A549 (cell line): Measurements from ENCODE around the gene PPAT. TPM values are rescaled to one million over a fixed set of nuclear protein-coding genes. Genes with fewer than 3 reads are reported as not detected.

ENCODE experiments used
- ATAC-seq, 2 experiments: fragments of 200-7000 bp in 1 of 2; fragments of >200 bp in 1 of 2; cut with Nextera tagmentation in 1 of 2; cut with Tn5 transposase in 1 of 2; 3 replicates each; pipeline versions ENCODE4 v1.8.0 to v1.9.1; 2018 to 2020; ENCODE audit warnings: mild to moderate bottlenecking in 1 of 2, moderate library complexity in 1 of 2
- CTCF ChIA-PET: fragments of 300-600 bp; sonication (Branson Sonifier 250); formaldehyde crosslinking; extraction: SDS; loops from one replicate; lab custom pipeline; 2021; ENCODE audit warnings: antibody characterized with exemption, inconsistent platforms; lab: Yijun Ruan, JAX
- POLR2A ChIA-PET: fragments of 350-600 bp; formaldehyde crosslinking; extraction: SDS; loops from one replicate; lab custom pipeline; 2021; ENCODE audit warnings: antibody characterized with exemption, inconsistent platforms; lab: Yijun Ruan, JAX
- DNase-seq, 2 experiments: peaks; one replicate each; pipeline versions ENCODE4 v3.0.0 to v3.0.0-alpha.2; 2011 to 2016; ENCODE audit warnings: low read depth in 1 of 2, low spot score in 1 of 2
- FAIRE-seq: peaks from 2 replicates; lab custom pipeline; 2011; peaks lifted over from hg19 to GRCh38; lab: Jason Lieb, UNC
- H3K27ac ChIP-seq, 2 experiments: fragments of >200 bp; sonication (Bioruptor Twin); formaldehyde crosslinking; 3 replicates each; pipeline ENCODE4 v1.5.1; 2016 to 2017
- H3K4me1 ChIP-seq: fragments of >200 bp; sonication (Bioruptor Twin); formaldehyde crosslinking; 3 replicates; pipeline ENCODE4 v1.6.1; 2016
- H3K4me2 ChIP-seq: fragments of >200 bp; sonication (Bioruptor Twin); formaldehyde crosslinking; 3 replicates; pipeline ENCODE4 v1.6.1; 2016
- H3K4me3 ChIP-seq: fragments of >200 bp; sonication (Bioruptor Twin); formaldehyde crosslinking; 3 replicates; pipeline ENCODE4 v1.5.1; 2016
- H3K9me3 ChIP-seq: fragments of >200 bp; sonication (Bioruptor Twin); formaldehyde crosslinking; 3 replicates; pipeline ENCODE4 v1.6.1; 2016
- BHLHE40 ChIP-seq: IDR thresholded peaks from 2 replicates; pipeline ENCODE4 v1.6.1; 2012; ENCODE audit warnings: low read depth, low read length, inconsistent platforms
- CBX8 ChIP-seq: fragments of 200-600 bp; sonication (generic); IDR thresholded peaks from 2 replicates; pipeline ENCODE4 v1.6.1; 2016
- CHD2 ChIP-seq: fragments of 150-350 bp; IDR thresholded peaks from 2 replicates; pipeline ENCODE4 v1.6.1; 2014; ENCODE audit warnings: low read length; ENCODE audit not compliant: partially characterized antibody
- CHD4 ChIP-seq: fragments of 200-600 bp; sonication (generic); IDR thresholded peaks from 2 replicates; pipeline ENCODE4 v1.6.1; 2016; ENCODE audit warnings: antibody characterized with exemption, mild to moderate bottlenecking, borderline replicate concordance
- EP300 ChIP-seq, 2 experiments: fragments of >200 bp; sonication (Bioruptor Twin); formaldehyde crosslinking; IDR thresholded peaks; 2 replicates in 1 of 2; 3 replicates in 1 of 2; pipeline ENCODE4 v1.6.1; 2016 to 2017
- FOXS1 ChIP-seq: fragments of 250-450 bp; sonication (Bioruptor Pico); IDR thresholded peaks from 2 replicates; pipeline ENCODE4 v1.5.0; 2020; ENCODE audit warnings: mild to moderate bottlenecking, moderate library complexity
- GATA3 ChIP-seq: IDR thresholded peaks from 2 replicates; pipeline ENCODE4 v1.6.1; 2012; ENCODE audit warnings: borderline replicate concordance
- HDAC2 ChIP-seq: fragments of 200-600 bp; sonication (generic); IDR thresholded peaks from 2 replicates; pipeline ENCODE4 v1.6.1; 2016
- HOXB5 ChIP-seq: fragments of 250-450 bp; sonication (Bioruptor Pico); IDR thresholded peaks from 2 replicates; pipeline ENCODE4 v1.5.0; 2020; ENCODE audit warnings: mild to moderate bottlenecking, moderate library complexity
- JUNB ChIP-seq: fragments of >200 bp; sonication (Bioruptor Twin); formaldehyde crosslinking; IDR thresholded peaks from 2 replicates; pipeline ENCODE4 v1.6.1; 2016
- KDM1A ChIP-seq: fragments of 200-600 bp; sonication (generic); IDR thresholded peaks from 2 replicates; pipeline ENCODE4 v1.6.1; 2016; ENCODE audit warnings: low read depth, mild to moderate bottlenecking
- KDM5A ChIP-seq: fragments of 200-600 bp; sonication (generic); IDR thresholded peaks from 2 replicates; pipeline ENCODE4 v1.6.1; 2016; ENCODE audit warnings: antibody characterized with exemption, mild to moderate bottlenecking
- MYC ChIP-seq: IDR thresholded peaks from 2 replicates; pipeline ENCODE4 v1.6.1; 2012; ENCODE audit warnings: mild to moderate bottlenecking, inconsistent platforms, low read length, improper control_type of control experiment, borderline replicate concordance
- NFE2L2 ChIP-seq: fragments of 150-350 bp; conservative IDR thresholded peaks from 2 replicates; pipeline ENCODE4 v1.6.1; 2014; ENCODE audit warnings: low read length
- NPAS2 ChIP-seq: fragments of 250-450 bp; sonication (Bioruptor Pico); IDR thresholded peaks from 2 replicates; pipeline ENCODE4 v1.8.0; 2022; ENCODE audit warnings: mild to moderate bottlenecking, moderate library complexity, borderline replicate concordance
- POLR2AphosphoS2 ChIP-seq: conservative IDR thresholded peaks from 2 replicates; pipeline ENCODE4 v1.6.1; 2012; ENCODE audit warnings: low read length, improper control_type of control experiment, inconsistent platforms
- RAD21 ChIP-seq, 2 experiments: fragments of >200 bp in 1 of 2; sonication (Bioruptor Twin) in 1 of 2; formaldehyde crosslinking in 1 of 2; IDR thresholded peaks in 1 of 2; conservative IDR thresholded peaks in 1 of 2; 2 replicates in 1 of 2; 3 replicates in 1 of 2; pipeline ENCODE4 v1.6.1; 2012 to 2018; ENCODE audit warnings: inconsistent platforms in 1 of 2
- RARB ChIP-seq: fragments of 250-450 bp; sonication (Bioruptor Pico); IDR thresholded peaks from 2 replicates; pipeline ENCODE4 v1.8.0; 2021; ENCODE audit warnings: mild to moderate bottlenecking, moderate library complexity
- RFX5 ChIP-seq: fragments of 450-650 bp; IDR thresholded peaks from 2 replicates; pipeline ENCODE4 v1.7.1; 2014; ENCODE audit warnings: antibody characterized with exemption, mild to moderate bottlenecking, moderate library complexity
- SMC3 ChIP-seq: fragments of >200 bp; sonication (Bioruptor Twin); formaldehyde crosslinking; IDR thresholded peaks from 3 replicates; pipeline ENCODE4 v1.6.1; 2018; ENCODE audit warnings: inconsistent platforms
- SREBF2 ChIP-seq: fragments of 450-650 bp; IDR thresholded peaks from 2 replicates; pipeline ENCODE4 v1.6.1; 2014; ENCODE audit warnings: mild to moderate bottlenecking, moderate library complexity
- TFCP2L1 ChIP-seq: fragments of 250-450 bp; sonication (Bioruptor Pico); IDR thresholded peaks from 2 replicates; pipeline ENCODE4 v1.5.0; 2021; ENCODE audit warnings: mild to moderate bottlenecking
- TP53 ChIP-seq: fragments of 250-450 bp; sonication (Bioruptor Pico); IDR thresholded peaks from 2 replicates; pipeline ENCODE4 v1.5.0; 2021; ENCODE audit warnings: mild to moderate bottlenecking, moderate library complexity
- ZNF302 ChIP-seq: fragments of 250-450 bp; sonication (Bioruptor Pico); IDR thresholded peaks from 2 replicates; pipeline ENCODE4 v1.9.0; 2021; ENCODE audit warnings: inconsistent platforms, mild to moderate bottlenecking, moderate library complexity
- ZSCAN20 ChIP-seq: fragments of 250-450 bp; sonication (Bioruptor Pico); IDR thresholded peaks from 2 replicates; pipeline ENCODE4 v1.8.0; 2022; ENCODE audit warnings: mild to moderate bottlenecking, moderate library complexity
- WGBS: methylation state at CpG from one replicate; pipeline ENCODE4 v1.1.6; 2017; ENCODE audit errors: missing lambda C conversion rate; 5-methylcytosine and 5-hydroxymethylcytosine counted together
- polyA plus RNA-seq, 4 experiments: library from polyadenylated mRNA; depleted of rRNA in 3 of 4; stranded (reverse); fragments of >200 nt; fragmentation: RNase III in 1 of 4; extraction: RNeasy Plus Mini Kit Qiagen cat#74134 plus additional on column Dnase treatment in 1 of 4; gene quantifications; 2 replicates in 3 of 4; 3 replicates in 1 of 4; pipeline ENCODE4 v1.2.3, GENCODE V29; 2011 to 2017
- TF ChIP-seq, protein P1 (sequence below): fragments of 250-450 bp; sonication (Bioruptor Pico); IDR thresholded peaks from 2 replicates; pipeline ENCODE4 v1.5.0; 2021; ENCODE audit warnings: mild to moderate bottlenecking, moderate library complexity, borderline replicate concordance
- TF ChIP-seq, protein P2 (sequence below): IDR thresholded peaks from 2 replicates; pipeline ENCODE4 v1.6.1; 2012
- TF ChIP-seq, protein P3 (sequence below): fragments of 200-600 bp; sonication (generic); IDR thresholded peaks from 2 replicates; pipeline ENCODE4 v1.6.1; 2016; ENCODE audit warnings: antibody characterized with exemption, mild to moderate bottlenecking, moderate library complexity
- TF ChIP-seq, protein P4 (sequence below): fragments of 150-350 bp; IDR thresholded peaks from 2 replicates; pipeline ENCODE4 v1.6.1; 2014; ENCODE audit warnings: low read depth, mild to moderate bottlenecking, low read length
- TF ChIP-seq, protein P5 (sequence below): fragments of >200 bp; sonication (Bioruptor Twin); formaldehyde crosslinking; IDR thresholded peaks from 2 replicates; pipeline ENCODE4 v1.6.1; 2016

PPAT gene
- polyA plus RNA-seq, 2 of the 4 experiments (the other 2 are of a cell fraction): 22.8 to 26.7 TPM

DNA sequence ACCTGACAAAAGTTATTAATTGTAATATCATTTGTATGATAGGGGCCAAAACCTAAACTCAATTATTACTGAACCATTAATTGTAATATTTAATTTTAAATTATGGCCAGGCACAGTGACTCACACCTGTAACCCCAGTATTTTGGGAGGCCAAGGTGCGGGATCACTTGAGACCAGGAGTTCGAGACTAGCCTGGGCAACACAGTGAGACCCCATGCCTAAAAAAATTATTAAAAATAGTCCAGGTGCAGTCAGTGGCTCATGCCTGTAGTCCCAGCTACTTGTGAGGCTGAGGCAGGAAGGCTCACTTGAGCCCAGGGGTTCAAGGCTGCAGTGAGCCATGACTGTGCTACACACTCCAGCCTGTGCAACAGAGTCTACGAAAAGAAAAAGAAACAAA lies 18.0 kb downstream of the PPAT start:
- no peak for FAIRE-seq
- CTCF ChIA-PET: no interaction called here

DNA sequence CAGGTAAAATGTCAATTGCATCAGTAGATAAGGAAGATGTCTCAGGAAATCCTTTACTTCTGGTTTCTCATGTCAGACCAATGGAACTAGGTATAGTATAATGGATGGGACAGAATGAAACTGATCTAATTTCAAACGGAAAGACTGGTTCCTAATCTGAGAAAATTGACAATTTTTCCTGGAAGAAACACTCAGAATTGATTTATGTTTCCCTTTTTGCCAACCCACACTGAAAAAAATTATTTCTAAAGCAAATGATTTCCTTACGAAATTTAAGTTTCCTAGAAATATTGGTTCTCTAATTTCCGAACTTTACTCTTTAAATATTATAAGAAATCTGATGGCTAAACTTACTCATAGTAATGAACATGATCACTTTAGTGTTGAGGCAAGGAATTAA lies 19.1 kb downstream of the PPAT start:
- DNase-seq (no peak), ATAC-seq (no peak), FAIRE-seq (no peak)
- H3K27ac ChIP-seq: no peak overlapping the region
- WGBS: 66% methylated on average over 3 of the region's 3 CpGs
- ChIA-PET POLR2A (no interaction called here), CTCF (interaction anchor here (1.0 to 1.9 kb wide), 2 partner anchors 8 to 128 kb away, joined by 4 to 6 read pairs; no protein-coding TSS in a partner anchor)
- H3K4me3 ChIP-seq: no peak overlapping the region
- H3K4me1 ChIP-seq: peaks cover 11% of the 10 kb centered on the region; the same call in 2 of the 3 replicates
- no peaks in the 10 kb centered on the region for H3K9me3 ChIP-seq
- H3K4me2 ChIP-seq: no peak overlapping the region
- TF ChIP-seq ZNF302 (CRISPR knock-in tag) (no peak), NPAS2 (CRISPR knock-in tag) (no peak), RFX5 (no peak), FOXS1 (CRISPR knock-in tag) (no peak), NFE2L2 (no peak), SMC3 (no peak), HOXB5 (no peak), CHD2 (no peak), MYC (no peak), SREBF2 (no peak), POLR2AphosphoS2 (no peak), BHLHE40 (no peak), HDAC2 (no peak)
- TF ChIP-seq, protein P1, sequence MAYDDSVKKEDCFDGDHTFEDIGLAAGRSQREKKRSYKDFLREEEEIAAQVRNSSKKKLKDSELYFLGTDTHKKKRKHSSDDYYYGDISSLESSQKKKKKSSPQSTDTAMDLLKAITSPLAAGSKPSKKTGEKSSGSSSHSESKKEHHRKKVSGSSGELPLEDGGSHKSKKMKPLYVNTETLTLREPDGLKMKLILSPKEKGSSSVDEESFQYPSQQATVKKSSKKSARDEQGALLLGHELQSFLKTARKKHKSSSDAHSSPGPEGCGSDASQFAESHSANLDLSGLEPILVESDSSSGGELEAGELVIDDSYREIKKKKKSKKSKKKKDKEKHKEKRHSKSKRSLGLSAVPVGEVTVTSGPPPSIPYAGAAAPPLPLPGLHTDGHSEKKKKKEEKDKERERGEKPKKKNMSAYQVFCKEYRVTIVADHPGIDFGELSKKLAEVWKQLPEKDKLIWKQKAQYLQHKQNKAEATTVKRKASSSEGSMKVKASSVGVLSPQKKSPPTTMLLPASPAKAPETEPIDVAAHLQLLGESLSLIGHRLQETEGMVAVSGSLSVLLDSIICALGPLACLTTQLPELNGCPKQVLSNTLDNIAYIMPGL (CRISPR knock-in tag): no peak

More for the DNA sequence above, 18.0 kb downstream of the PPAT start:
- Histone ChIP-seq H3K4me1 (0 out of 3 replicates have a peak, but pooled peaks cover 2% of the 10 kb centered on the region), H3K27ac (no peak overlapping the region), H3K4me2 (no peak overlapping the region), H3K4me3 (no peak overlapping the region), H3K9me3 (no peaks in the 10 kb centered on the region)
- WGBS: 88% methylated on average over 3 of the region's 3 CpGs
- POLR2A ChIA-PET: no interaction called here
- DNase-seq (no peak), ATAC-seq (no peak)
- TF ChIP-seq KDM1A (no peak), CHD4 (no peak), TP53 (CRISPR knock-in tag) (no peak), KDM5A (no peak), EP300 (IDR thresholded peaks at IDR 0.05) (no peak), RFX5 (no peak)

DNA sequence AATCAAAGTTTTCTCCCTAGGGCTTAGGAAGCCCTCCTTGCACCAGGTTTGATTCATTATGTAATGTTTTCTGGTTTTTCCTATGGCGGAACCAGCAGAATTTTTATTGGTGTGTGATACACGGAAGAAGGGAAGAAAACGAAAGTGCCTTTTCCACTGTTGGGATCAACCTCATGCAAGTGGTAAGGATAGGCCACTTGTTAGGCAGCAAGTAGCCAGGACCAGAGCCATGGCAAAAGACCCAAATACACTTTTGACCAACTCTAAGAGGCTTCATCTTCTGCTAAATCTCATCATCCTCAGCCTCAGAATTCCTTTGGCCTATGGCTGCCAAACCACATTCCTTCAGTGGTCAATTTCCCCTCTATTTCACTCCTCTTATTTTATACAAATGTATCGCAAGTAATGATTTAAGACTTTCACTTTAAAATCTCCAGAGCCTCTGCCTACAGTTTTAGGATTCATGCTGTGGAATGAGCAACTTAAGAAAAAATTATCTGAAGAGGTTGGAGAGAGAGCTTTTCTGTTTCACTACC lies 21.2 kb downstream of the PPAT start:
- ATAC-seq (no peak), DNase-seq (no peak), FAIRE-seq (no peak)
- CTCF ChIA-PET: interaction anchor here (1.9 kb wide), 1 partner anchor 10 kb away, joined by 6 read pairs; no protein-coding TSS in a partner anchor
- H3K4me1 ChIP-seq: peaks cover 30% of the 10 kb centered on the region
- WGBS: 92% methylated on average over 4 of the region's 4 CpGs
- no peak overlapping the region for H3K4me2 ChIP-seq
- no peak overlapping the region for H3K27ac ChIP-seq
- H3K9me3 ChIP-seq: no peaks in the 10 kb centered on the region
- H3K4me3 ChIP-seq: no peak overlapping the region
- POLR2A ChIA-PET: no interaction called here
- no peak for TF ChIP-seq TFCP2L1
- TF ChIP-seq, protein P2, sequence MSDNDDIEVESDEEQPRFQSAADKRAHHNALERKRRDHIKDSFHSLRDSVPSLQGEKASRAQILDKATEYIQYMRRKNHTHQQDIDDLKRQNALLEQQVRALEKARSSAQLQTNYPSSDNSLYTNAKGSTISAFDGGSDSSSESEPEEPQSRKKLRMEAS: no peak
- TF ChIP-seq SREBF2: no peak
- TF ChIP-seq MYC: no peak
- no peak for TF ChIP-seq CBX8
- no peak for TF ChIP-seq RAD21 (conservative IDR thresholded peaks at IDR 0.05 in 1 of 2, IDR thresholded peaks at IDR 0.05 in 1 of 2)
- TF ChIP-seq, protein P3, sequence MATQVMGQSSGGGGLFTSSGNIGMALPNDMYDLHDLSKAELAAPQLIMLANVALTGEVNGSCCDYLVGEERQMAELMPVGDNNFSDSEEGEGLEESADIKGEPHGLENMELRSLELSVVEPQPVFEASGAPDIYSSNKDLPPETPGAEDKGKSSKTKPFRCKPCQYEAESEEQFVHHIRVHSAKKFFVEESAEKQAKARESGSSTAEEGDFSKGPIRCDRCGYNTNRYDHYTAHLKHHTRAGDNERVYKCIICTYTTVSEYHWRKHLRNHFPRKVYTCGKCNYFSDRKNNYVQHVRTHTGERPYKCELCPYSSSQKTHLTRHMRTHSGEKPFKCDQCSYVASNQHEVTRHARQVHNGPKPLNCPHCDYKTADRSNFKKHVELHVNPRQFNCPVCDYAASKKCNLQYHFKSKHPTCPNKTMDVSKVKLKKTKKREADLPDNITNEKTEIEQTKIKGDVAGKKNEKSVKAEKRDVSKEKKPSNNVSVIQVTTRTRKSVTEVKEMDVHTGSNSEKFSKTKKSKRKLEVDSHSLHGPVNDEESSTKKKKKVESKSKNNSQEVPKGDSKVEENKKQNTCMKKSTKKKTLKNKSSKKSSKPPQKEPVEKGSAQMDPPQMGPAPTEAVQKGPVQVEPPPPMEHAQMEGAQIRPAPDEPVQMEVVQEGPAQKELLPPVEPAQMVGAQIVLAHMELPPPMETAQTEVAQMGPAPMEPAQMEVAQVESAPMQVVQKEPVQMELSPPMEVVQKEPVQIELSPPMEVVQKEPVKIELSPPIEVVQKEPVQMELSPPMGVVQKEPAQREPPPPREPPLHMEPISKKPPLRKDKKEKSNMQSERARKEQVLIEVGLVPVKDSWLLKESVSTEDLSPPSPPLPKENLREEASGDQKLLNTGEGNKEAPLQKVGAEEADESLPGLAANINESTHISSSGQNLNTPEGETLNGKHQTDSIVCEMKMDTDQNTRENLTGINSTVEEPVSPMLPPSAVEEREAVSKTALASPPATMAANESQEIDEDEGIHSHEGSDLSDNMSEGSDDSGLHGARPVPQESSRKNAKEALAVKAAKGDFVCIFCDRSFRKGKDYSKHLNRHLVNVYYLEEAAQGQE: no peak
- no peak for TF ChIP-seq RARB (CRISPR knock-in tag)
- no peak for TF ChIP-seq ZNF302 (CRISPR knock-in tag)
- TF ChIP-seq, protein P4, sequence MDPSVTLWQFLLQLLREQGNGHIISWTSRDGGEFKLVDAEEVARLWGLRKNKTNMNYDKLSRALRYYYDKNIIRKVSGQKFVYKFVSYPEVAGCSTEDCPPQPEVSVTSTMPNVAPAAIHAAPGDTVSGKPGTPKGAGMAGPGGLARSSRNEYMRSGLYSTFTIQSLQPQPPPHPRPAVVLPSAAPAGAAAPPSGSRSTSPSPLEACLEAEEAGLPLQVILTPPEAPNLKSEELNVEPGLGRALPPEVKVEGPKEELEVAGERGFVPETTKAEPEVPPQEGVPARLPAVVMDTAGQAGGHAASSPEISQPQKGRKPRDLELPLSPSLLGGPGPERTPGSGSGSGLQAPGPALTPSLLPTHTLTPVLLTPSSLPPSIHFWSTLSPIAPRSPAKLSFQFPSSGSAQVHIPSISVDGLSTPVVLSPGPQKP: no peak
- no peak for TF ChIP-seq JUNB
- no peak for TF ChIP-seq CHD4
- TF ChIP-seq GATA3: no peak
- TF ChIP-seq, protein P5, sequence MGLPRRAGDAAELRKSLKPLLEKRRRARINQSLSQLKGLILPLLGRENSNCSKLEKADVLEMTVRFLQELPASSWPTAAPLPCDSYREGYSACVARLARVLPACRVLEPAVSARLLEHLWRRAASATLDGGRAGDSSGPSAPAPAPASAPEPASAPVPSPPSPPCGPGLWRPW: no peak
- TF ChIP-seq ZSCAN20: no peak
